GM12878 (cell line): ENCODE data around the gene MFN2. TPM values are rescaled to one million over a fixed set of nuclear protein-coding genes. Genes with fewer than 3 reads are reported as not detected.
A peak's percentile ranks its signal among the peaks of the same experiment; 100 is the strongest.
"Not testable (repeated sequence)": the region's sequence is repeated elsewhere in the genome, so short reads cannot be mapped to it uniquely, and the experiment has no call there.

Experiments used
- ATAC-seq: fragments of 200-7000 bp; cut with Tn5 transposase; 3 replicates; pipeline ENCODE4 v1.9.1; 2020; ENCODE audit warnings: mild to moderate bottlenecking, moderate library complexity
- BruUV-seq: library from RNA; stranded (reverse); fragments of 400-500 nt; replicated peaks from 2 replicates; lab custom pipeline; 2021; lab: Mats Ljungman, UMichigan
- CTCF ChIA-PET: fragments of 300-600 bp; sonication (Branson Sonifier 250); formaldehyde crosslinking; extraction: SDS; loops from one replicate; lab custom pipeline; 2021; ENCODE audit warnings: inconsistent platforms; lab: Yijun Ruan, JAX
- POLR2A ChIA-PET: fragments of 350-600 bp; formaldehyde crosslinking; extraction: SDS; loops from one replicate; lab custom pipeline; 2021; ENCODE audit warnings: inconsistent platforms; lab: Charles Lee
- RAD21 ChIA-PET: fragments of 300-600 bp; sonication (Branson Sonifier 250); formaldehyde crosslinking; loops from one replicate; lab custom pipeline; 2023; ENCODE audit warnings: antibody characterized with exemption; ENCODE audit not compliant: unreplicated experiment; lab: Charles Lee
- SMC1A ChIA-PET: fragments of 300-600 bp; sonication (Branson Sonifier 250); formaldehyde crosslinking; loops from one replicate; lab custom pipeline; 2023; ENCODE audit not compliant: unreplicated experiment, uncharacterized antibody; lab: Charles Lee
- DNase-seq: peaks from one replicate; pipeline ENCODE4 v3.0.0-alpha.2; 2011; ENCODE audit warnings: low read depth, low spot score
- FAIRE-seq: peaks from 3 replicates; lab custom pipeline; 2011; peaks lifted over from hg19 to GRCh38; lab: Jason Lieb, UNC
- H2AFZ ChIP-seq: 2 replicates; pipeline ENCODE4 v1.6.0; 2011; ENCODE audit warnings: low read depth, low read length, control low read depth; ENCODE audit not compliant: control insufficient read depth
- H3K27ac ChIP-seq: 2 replicates; pipeline ENCODE4 v1.5.1; 2011; ENCODE audit warnings: control low read depth; ENCODE audit not compliant: control insufficient read depth, insufficient read depth
- H3K27me3 ChIP-seq, 2 experiments: replicated peaks in 1 of 2; 2 replicates each; pipeline versions ENCODE4 v1.6.0 to v1.6.1; 2011; ENCODE audit warnings: low read length in 1 of 2; ENCODE audit not compliant: control insufficient read depth in 2 of 2, insufficient read depth in 2 of 2
- H3K36me3 ChIP-seq, 2 experiments: 2 replicates each; pipeline ENCODE4 v1.5.1; 2011; ENCODE audit warnings: low read length in 1 of 2; ENCODE audit not compliant: control insufficient read depth in 2 of 2, insufficient read depth in 2 of 2
- H3K4me1 ChIP-seq: 2 replicates; pipeline ENCODE4 v1.6.1; 2011; ENCODE audit warnings: mild to moderate bottlenecking, low read length, moderate library complexity, mixed read lengths; ENCODE audit not compliant: control insufficient read depth, insufficient read depth
- H3K4me2 ChIP-seq: 2 replicates; pipeline ENCODE4 v1.6.0; 2011; ENCODE audit warnings: control low read depth; ENCODE audit not compliant: control insufficient read depth, insufficient read depth
- H3K4me3 ChIP-seq: fragments of 200-600 bp; sonication (generic); 2 replicates; pipeline ENCODE4 v1.5.1; 2016
- H3K79me2 ChIP-seq: 2 replicates; pipeline ENCODE4 v1.6.0; 2011; ENCODE audit warnings: low read length; ENCODE audit not compliant: control insufficient read depth, insufficient read depth
- H3K9ac ChIP-seq: 2 replicates; pipeline ENCODE4 v1.8.0; 2011; ENCODE audit warnings: low read length, control low read depth, mixed read lengths; ENCODE audit not compliant: control insufficient read depth, insufficient read depth
- H3K9me3 ChIP-seq: replicated peaks from 3 replicates; pipeline ENCODE4 v1.5.1; 2011; ENCODE audit warnings: mild to moderate bottlenecking, low read length; ENCODE audit not compliant: control insufficient read depth, insufficient read depth
- H4K20me1 ChIP-seq: 2 replicates; pipeline ENCODE4 v1.6.0; 2011; ENCODE audit not compliant: control insufficient read depth, insufficient read depth
- MTA3 ChIP-seq: IDR thresholded peaks from 2 replicates; pipeline ENCODE4 v1.6.1; 2012; ENCODE audit warnings: low read length, inconsistent platforms, borderline replicate concordance
- WGBS: methylation state at CpG from one replicate; pipeline ENCODE4 v1.1.6; 2016; ENCODE audit warnings: low lambda C conversion rate; ENCODE audit not compliant: insufficient replicate concordance, insufficient coverage; ENCODE audit errors: missing lambda C conversion rate; 5-methylcytosine and 5-hydroxymethylcytosine counted together
- in situ Hi-C: fragments of 300-500 bp; cut with MboI; formaldehyde crosslinking; loops from 9 replicates; pipeline ENCODE4 v1.14.3; 2018; ENCODE audit warnings: mixed read lengths
- intact Hi-C: fragments of 100-400 bp; cut with micrococcal nuclease; formaldehyde crosslinking; loops from one replicate; pipeline ENCODE4 v1.14.2; 2022; ENCODE audit not compliant: unreplicated experiment
- polyA plus RNA-seq, 11 experiments: library from polyadenylated mRNA; depleted of rRNA in 4 of 11; unstranded in 6 of 11; stranded (reverse) in 5 of 11; fragments of >200 nt; fragmentation: Nextera tagmentation in 4 of 11; fragmentation: Illumina TruSeq in 1 of 11; extraction: Ambion mirVana in 4 of 11; extraction: Trizol in 1 of 11; gene quantifications; 1 replicate in 1 of 11; 2 replicates in 10 of 11; pipeline versions ENCODE4 v1.2.1 to v1.2.3, GENCODE V29; 2011 to 2016; ENCODE audit warnings: inconsistent platforms in 2 of 11, missing spikeins in 2 of 11, low read depth in 1 of 11
- total RNA-seq, 4 experiments: library from RNA; depleted of rRNA in 3 of 4; stranded (reverse); fragments of >200 nt in 3 of 4; fragmentation: Illumina TruSeq in 1 of 4; extraction: Trizol in 1 of 4; gene quantifications; 2 replicates each; pipeline versions ENCODE4 v1.2.1 to v1.2.3, GENCODE V29; 2013 to 2021
- TF ChIP-seq, protein P1 (sequence below): IDR thresholded peaks from 2 replicates; pipeline ENCODE4 v1.6.1; 2011; ENCODE audit warnings: borderline replicate concordance, low read depth, mild to moderate bottlenecking, moderate library complexity, low read length; ENCODE audit not compliant: insufficient read depth, poor library complexity, severe bottlenecking

Gene MFN2
- total and polyA plus RNA-seq, 10 of the 15 experiments (the other 5 are each of a cell fraction or from before 2014, with no cell fraction given), result 5.3 to 64.4 (median 48.1) TPM

DNA sequence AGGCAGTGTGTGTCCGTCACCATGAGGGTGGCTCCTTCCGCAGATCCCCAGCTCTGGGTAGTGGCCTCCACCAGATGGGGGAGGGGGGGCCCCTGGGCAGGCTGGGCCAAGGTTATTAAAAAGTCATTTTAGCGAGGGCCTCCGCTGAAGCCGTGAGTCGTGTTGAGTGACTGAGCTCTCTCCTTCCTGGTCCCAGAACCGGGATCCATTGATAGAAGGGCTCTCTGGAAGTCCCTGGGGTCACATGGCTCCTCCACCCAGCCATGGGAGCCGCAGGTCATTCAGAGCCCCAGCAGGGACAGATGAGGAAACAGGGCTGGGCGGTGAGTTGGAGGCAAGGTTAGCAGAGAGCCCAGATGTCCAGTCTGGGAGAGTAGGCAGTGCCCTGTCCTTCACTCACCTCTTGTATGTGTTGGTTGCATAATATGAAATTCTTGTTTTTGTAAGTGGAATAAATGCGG is 51.9 kb downstream of the MFN2 start:
- ChIA-PET POLR2A (interaction anchor here (0.5 kb wide), 1 partner anchor 14 kb away, joined by 4 read pairs; no protein-coding TSS in a partner anchor), SMC1A (interaction anchor here (1.0 to 2.2 kb wide), 4 partner anchors 27 to 56 kb away, joined by 3 to 5 read pairs (median 3); no protein-coding TSS in a partner anchor), CTCF (interaction anchor here (0.8 to 3.8 kb wide), 11 partner anchors 8 to 124 kb away, joined by 3 to 37 read pairs (median 5); partner anchors contain the start of gene MIIP), RAD21 (interaction anchor here (0.9 to 3.4 kb wide), 2 partner anchors 13 to 65 kb away, joined by 3 to 13 read pairs; partner anchors contain the start of gene MIIP)
- H3K27ac ChIP-seq, result no peak overlapping the region
- ATAC-seq (no peak), DNase-seq (no peak), FAIRE-seq (no peak)
- no peaks in the 10 kb centered on the region for H3K4me1 ChIP-seq
- 100% methylated on average over 10 of the region's 10 CpGs for WGBS
- TF ChIP-seq, protein P1, sequence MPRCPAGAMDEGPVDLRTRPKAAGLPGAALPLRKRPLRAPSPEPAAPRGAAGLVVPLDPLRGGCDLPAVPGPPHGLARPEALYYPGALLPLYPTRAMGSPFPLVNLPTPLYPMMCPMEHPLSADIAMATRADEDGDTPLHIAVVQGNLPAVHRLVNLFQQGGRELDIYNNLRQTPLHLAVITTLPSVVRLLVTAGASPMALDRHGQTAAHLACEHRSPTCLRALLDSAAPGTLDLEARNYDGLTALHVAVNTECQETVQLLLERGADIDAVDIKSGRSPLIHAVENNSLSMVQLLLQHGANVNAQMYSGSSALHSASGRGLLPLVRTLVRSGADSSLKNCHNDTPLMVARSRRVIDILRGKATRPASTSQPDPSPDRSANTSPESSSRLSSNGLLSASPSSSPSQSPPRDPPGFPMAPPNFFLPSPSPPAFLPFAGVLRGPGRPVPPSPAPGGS, result peak; percentile 20
- TF ChIP-seq MTA3, result no peak
- intact Hi-C loops, result no loop called here
- H3K79me2 ChIP-seq, result no peaks in the 10 kb centered on the region
- H4K20me1 ChIP-seq, result no peaks in the 10 kb centered on the region
- no peak overlapping the region for H3K4me2 ChIP-seq
- no peaks in the 10 kb centered on the region for H3K9me3 ChIP-seq
- in situ Hi-C loops, result no loop called here
- no peak overlapping the region for H3K9ac ChIP-seq
- no TSS peak for BruUV-seq
- no peak overlapping the region for H2AFZ ChIP-seq
- H3K36me3 ChIP-seq, result peaks cover 8 to 11% of the 10 kb centered on the region in 2 experiments
- no peak overlapping the region for H3K4me3 ChIP-seq
- H3K27me3 ChIP-seq, result no peaks in the 10 kb centered on the region

DNA sequence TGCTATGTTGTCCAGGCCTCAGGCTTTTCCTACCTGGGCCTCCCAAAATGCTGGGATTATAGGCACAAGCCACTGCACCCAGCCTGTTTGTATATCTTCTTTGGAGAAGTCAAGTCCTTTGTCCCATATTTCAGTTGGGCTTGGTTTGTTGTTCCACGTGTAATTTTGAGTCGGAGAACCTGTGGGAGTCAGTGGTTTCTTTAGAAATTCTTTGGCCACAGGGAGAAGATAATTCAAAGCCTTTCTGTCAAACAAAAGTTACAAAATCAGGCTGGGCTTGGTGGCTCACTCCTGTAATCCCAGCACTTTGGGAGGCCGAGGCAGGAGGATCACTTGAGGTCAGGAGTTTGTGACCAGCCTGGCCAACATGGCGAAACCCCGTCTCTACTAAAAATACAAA is 53.2 kb downstream of the MFN2 start:
- ATAC-seq, POLR2A ChIA-PET, DNase-seq, BruUV-seq, H4K20me1 ChIP-seq, H3K79me2 ChIP-seq, FAIRE-seq, H3K9ac ChIP-seq, intact Hi-C loops, in situ Hi-C loops, H3K4me2 ChIP-seq, H3K27ac ChIP-seq, H3K27me3 ChIP-seq, H2AFZ ChIP-seq, H3K36me3 ChIP-seq, H3K4me3 ChIP-seq, H3K9me3 ChIP-seq, H3K4me1 ChIP-seq: not testable (repeated sequence)
- SMC1A ChIA-PET, result interaction anchor here (0.8 to 2.2 kb wide), 3 partner anchors 24 to 64 kb away, joined by 3 to 5 read pairs (median 3); no protein-coding TSS in a partner anchor
- WGBS, result 100% methylated on average over 5 of the region's 5 CpGs
- CTCF ChIA-PET, result interaction anchor here (0.7 to 3.8 kb wide), 2 partner anchors 13 to 46 kb away, joined by 3 to 37 read pairs; partner anchors contain the start of gene MIIP
- RAD21 ChIA-PET, result interaction anchor here (1.1 to 1.5 kb wide), 3 partner anchors 12 to 123 kb away, joined by 3 to 4 read pairs (median 3); partner anchors contain the start of gene MIIP
